Fibroblast of the aortic adventitia (primary cell): ENCODE measurements around the gene PIM3. TPM values are rescaled to one million over a fixed set of nuclear protein-coding genes. Genes with fewer than 3 reads are reported as not detected.

Source experiments
- DNase-seq: peaks from one replicate; pipeline ENCODE4 v3.0.0-alpha.2; 2010; ENCODE audit warnings: low read depth
- H3K4me3 ChIP-seq: 2 replicates; pipeline ENCODE4 v1.5.1; 2011; ENCODE audit warnings: low read depth, mild to moderate bottlenecking, control low read depth, low read length, moderate library complexity
- total RNA-seq: library from RNA; depleted of rRNA; stranded (reverse); fragments of >200 nt; gene quantifications from 2 replicates; pipeline ENCODE4 v1.2.3, GENCODE V29; 2012; ENCODE audit warnings: low replicate concordance
- TF ChIP-seq, protein P1 (sequence below): IDR thresholded peaks from 2 replicates; pipeline ENCODE4 v1.5.1; 2011; ENCODE audit warnings: mild to moderate bottlenecking, low read length, control low read depth, inconsistent platforms; ENCODE audit not compliant: insufficient read depth

Gene PIM3
- total RNA-seq, 1 donor: 15.2 TPM

DNA sequence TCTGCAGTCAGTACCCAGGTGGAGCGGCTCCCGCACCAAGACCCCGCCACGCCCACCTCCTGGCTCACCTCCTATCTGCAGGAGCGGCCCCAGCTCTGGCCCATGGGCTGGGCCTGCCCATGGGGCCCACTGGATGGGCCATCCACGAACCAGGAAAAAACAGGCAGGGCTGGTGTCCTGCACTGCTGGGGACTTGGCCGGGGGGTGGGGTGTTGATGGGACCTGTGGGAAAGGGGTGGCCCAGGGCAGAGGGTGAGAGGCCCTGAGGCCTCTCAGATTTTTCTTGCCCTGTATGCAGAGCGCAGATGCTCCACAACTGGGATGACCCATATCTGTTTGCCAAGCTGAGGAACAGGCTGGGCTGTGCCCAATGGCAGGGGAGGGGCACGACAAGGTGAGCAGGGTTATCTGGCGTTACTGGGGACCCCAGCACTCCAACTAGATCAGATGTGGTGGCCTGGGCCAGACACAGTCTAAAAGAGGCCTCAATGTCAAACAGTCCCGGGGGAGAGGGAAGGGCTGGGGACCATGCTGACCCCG lies 2.7 kb upstream of the PIM3 start:
- no peak overlapping the region for H3K4me3 ChIP-seq
- TF ChIP-seq, protein P1, sequence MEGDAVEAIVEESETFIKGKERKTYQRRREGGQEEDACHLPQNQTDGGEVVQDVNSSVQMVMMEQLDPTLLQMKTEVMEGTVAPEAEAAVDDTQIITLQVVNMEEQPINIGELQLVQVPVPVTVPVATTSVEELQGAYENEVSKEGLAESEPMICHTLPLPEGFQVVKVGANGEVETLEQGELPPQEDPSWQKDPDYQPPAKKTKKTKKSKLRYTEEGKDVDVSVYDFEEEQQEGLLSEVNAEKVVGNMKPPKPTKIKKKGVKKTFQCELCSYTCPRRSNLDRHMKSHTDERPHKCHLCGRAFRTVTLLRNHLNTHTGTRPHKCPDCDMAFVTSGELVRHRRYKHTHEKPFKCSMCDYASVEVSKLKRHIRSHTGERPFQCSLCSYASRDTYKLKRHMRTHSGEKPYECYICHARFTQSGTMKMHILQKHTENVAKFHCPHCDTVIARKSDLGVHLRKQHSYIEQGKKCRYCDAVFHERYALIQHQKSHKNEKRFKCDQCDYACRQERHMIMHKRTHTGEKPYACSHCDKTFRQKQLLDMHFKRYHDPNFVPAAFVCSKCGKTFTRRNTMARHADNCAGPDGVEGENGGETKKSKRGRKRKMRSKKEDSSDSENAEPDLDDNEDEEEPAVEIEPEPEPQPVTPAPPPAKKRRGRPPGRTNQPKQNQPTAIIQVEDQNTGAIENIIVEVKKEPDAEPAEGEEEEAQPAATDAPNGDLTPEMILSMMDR: no peak
- no peak for DNase-seq

GRCh38 chr22:49958366-49958921 lies 2.1 kb upstream of the PIM3 start:
- no peak for DNase-seq
- TF ChIP-seq, protein P1: no peak
- no peak overlapping the region for H3K4me3 ChIP-seq

- DNase-seq: no peak
- TF ChIP-seq, protein P1: no peak
- peak overlapping the region; percentile 84 for H3K4me3 ChIP-seq
Measured at GRCh38 chr22:49958931-49959781, 1.4 kb upstream of the PIM3 start.

GRCh38 chr22:49959782-49960158 lies 802 bp upstream of the PIM3 start:
- H3K4me3 ChIP-seq: peak overlapping the region; percentile 84
- DNase-seq: no peak
- TF ChIP-seq, protein P1: no peak

- TF ChIP-seq, protein P1: no peak
- peak overlapping the region; percentile 84 for H3K4me3 ChIP-seq
- DNase-seq: no peak
Measured at GRCh38 chr22:49961005-49961600, 531 bp downstream of the PIM3 start.

DNA sequence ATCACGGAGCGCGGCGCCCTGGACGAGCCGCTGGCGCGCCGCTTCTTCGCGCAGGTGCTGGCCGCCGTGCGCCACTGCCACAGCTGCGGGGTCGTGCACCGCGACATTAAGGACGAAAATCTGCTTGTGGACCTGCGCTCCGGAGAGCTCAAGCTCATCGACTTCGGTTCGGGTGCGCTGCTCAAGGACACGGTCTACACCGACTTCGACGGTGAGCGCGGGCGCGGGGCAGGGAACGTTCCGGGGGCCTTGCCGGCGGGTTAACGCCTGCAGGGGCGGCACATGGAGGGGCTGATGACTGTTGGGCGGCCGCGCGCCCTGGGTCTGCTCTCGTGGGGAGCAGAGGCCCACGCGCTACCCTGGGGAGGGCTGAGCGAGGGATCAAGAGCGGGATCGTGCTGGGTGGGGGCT lies 1.0 kb downstream of the PIM3 start:
- TF ChIP-seq, protein P1: no peak
- peak; percentile 33 for DNase-seq
- peak overlapping the region; percentile 84 for H3K4me3 ChIP-seq
